ENCODE measurements around the gene SRPK3.

- TF ChIP-seq, protein P1, sequence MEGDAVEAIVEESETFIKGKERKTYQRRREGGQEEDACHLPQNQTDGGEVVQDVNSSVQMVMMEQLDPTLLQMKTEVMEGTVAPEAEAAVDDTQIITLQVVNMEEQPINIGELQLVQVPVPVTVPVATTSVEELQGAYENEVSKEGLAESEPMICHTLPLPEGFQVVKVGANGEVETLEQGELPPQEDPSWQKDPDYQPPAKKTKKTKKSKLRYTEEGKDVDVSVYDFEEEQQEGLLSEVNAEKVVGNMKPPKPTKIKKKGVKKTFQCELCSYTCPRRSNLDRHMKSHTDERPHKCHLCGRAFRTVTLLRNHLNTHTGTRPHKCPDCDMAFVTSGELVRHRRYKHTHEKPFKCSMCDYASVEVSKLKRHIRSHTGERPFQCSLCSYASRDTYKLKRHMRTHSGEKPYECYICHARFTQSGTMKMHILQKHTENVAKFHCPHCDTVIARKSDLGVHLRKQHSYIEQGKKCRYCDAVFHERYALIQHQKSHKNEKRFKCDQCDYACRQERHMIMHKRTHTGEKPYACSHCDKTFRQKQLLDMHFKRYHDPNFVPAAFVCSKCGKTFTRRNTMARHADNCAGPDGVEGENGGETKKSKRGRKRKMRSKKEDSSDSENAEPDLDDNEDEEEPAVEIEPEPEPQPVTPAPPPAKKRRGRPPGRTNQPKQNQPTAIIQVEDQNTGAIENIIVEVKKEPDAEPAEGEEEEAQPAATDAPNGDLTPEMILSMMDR (IDR thresholded peaks at IDR 0.05), result no peak
- TF ChIP-seq POLR2A (IDR thresholded peaks at IDR 0.05), result no peak
Measured at GRCh38 chrX:153769865-153770600, 10.8 kb upstream of the SRPK3 start.
